ENCODE measurements around the gene TNN.

TNN gene

DNA sequence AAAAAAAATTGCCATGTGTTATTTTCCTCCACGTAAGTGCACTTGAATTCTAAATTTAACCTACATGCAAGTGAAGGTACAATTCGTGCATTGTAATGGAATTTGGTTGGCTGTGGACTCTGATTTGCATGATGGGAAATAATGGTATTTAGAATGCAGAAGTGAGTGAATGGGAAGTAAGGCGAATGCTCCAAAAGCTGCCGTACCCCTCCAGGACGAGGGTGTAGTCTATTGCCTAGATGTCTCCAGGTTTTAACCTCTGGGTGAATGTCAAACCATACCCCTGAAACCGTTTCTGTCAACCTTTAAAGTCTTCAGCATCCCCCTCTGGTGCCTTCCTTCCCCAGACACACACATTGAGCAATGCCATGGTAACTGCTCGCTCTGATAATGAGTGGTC lies 80.4 kb downstream of the TNN start:
- no peak for DNase-seq

DNA sequence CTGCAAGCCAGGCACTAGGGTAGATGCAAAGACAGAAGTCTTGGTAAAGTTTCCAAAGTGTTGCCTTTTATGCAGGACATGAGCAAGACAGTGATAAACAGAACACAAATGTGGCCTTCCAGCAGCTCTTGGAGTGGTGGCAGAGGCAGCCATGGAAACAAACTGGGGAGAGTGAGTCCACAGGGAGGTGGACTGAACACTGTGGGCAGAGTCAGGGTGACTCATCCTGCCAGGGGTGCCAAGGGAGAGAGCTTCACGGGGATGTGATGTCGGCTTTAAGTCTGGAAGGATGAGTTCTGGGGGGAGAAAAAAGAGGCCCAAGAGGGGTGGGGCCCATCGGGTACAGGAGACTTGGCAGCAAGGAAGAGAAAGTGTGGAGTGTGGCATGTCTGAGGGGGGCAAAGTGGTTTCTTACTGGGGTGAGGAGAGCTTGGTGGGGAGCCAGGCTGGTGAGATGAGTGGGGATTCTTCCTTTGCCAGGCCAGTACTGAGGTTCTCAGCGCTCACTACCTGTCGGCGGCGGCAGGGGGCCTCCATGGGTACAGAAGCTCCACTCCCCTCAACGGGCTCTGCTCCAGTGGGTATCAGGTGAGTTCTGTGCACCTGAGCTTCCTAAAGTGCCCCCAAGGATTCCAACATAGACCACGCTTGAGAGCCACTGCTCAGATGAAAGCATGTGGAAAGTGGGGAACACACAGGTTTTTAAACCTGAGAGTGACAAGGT lies 83.1 kb downstream of the TNN start:
- no peak for DNase-seq

DNA sequence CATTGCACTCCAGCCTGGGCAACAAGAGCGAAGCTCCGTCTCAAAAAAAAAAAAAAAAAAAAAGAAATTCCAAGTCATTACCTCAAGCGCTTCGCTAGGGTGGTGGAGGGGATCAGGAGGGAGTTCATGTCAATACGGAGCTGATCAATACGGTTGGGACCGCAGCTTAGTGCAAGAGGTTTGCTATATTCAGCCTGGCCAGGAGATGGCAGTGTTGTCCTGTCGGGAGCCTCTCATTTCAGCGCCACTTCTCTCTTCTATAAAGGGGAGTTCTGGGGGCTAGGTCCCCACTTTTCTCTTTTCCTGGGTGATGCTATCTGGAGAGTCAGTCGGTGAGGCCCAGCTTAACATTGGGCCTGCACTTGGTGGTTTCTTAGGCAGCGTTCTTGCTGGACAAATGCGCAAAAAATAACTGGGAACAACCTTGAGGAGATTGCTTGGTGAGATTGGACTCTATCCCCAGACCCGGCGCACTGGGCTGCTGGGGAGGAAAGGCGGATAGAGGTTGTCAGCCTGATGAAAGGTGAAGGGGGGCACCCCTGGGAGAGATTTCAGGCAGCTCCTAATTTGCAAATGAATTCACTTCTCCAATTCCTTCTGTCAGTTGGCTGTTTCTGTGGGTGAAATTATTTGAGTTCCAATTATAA lies 84.5 kb downstream of the TNN start:
- DNase-seq = peak; percentile 62 to 70

DNA sequence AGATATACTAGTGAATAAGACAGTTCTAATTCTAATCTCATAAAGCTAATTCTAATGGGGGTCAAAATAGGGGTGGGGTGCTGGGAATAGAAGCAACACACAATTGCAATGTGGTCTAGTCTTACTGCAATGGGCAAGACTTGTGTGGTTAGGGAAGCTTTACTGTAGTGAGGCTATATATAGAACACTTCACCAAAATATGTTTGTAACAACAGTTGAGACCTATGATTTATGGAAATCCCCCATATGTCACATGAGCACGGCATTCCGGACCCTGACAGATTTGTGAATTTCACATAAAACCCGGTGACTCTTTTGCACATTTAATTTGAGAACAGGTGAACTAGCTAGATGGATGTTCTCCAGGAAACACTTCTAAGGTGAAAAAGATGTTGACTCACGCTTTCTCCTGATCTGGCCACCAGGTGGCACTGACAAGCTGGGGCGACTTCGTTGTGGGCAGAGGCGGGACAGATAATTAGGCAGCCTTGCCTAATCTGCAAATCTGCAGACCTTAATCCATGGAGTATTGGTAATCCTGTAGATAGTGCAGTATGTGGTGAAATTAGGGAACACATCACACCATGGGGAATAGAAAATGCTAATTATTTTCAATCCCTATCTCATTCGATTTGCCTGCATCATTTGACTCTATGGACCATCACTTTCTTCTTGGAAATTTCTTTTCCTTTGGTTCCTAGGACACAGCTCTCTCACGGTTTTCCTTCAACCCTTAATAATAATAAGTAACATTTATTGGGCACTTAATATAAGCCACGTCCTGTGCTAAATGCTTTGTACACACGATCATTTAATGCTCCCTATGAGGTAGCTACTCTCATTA lies 87.2 kb downstream of the TNN start:
- DNase-seq = peak; percentile 68 to 73

DNA sequence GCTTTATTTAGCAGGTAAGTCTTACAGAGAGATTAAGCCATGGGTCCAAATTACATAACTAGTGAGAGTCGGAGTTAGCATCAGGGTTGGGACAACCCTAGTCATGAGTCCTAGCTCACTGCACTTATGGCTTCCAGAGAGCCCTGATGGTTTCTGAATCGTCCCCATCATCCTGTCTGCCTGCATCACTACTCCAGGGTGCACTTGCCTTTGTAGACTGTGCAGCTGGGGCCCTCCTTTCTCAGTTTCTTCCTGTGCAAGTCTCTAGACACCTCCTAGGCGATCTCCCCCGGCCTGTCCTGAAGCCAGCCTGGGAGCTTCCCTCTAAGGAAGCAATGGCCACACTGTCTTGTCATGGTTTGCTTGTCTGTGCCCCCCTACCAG lies 87.8 kb downstream of the TNN start:
- DNase-seq = no peak

DNA sequence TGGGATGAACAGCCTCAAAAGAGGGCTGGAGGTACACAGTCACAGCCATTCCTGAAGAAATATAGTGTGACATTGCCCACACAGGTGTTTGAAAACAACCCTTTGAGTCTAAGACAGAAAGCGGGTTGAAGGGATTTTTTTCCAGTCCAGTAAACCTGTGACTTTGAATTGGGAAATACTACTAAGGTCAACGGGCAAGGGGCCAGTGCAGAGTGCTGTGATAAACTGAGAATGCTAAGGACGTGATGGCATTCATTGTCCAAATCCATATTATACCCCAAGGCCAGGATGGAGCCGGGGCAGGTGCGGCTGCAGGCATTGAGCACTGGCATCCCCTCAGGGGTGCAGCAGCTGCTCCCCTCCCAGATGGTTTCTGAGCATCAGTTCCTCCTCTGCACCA lies 88.3 kb downstream of the TNN start:
- no peak for DNase-seq

DNA sequence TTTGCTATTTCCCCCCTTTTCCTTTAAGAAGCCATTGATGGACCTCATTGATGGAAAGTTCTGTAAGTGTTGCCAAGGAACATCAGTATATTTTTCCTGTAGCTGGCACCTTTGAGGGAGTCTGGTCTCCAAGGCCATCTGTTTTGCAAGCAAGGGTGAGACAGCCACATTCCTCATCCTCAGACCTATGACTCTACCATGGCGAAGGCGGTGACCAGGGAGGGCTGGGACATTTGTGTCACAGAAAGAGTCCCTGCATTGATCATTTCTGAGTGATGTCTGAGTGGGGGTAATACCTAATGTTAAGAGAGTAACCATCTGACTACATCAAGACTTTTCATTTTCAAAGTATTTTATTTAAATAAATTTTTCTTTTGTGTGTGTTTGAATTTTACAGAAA lies 89.6 kb downstream of the TNN start:
- DNase-seq = no peak

DNA sequence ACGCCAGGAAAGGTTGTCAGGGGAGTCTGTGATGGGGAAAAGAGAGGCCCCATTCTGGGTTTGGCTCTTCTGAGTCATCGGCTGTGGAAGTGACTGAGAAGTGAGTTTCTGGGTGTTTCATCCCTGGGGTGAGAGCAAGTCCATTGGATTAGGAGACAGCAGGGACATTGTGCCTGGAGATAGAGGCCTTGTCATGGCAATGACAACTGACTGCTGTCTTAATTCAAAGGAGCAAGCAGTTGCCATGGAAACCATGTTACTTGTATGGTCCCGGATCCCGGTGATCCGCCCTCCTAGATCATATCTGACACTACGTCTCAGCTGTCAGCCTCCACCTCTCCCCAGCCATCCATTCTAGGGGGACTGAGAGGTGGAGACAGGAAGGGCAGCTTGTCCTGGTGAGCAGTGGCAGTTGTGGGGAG lies 90.5 kb downstream of the TNN start:
- DNase-seq = no peak

DNA sequence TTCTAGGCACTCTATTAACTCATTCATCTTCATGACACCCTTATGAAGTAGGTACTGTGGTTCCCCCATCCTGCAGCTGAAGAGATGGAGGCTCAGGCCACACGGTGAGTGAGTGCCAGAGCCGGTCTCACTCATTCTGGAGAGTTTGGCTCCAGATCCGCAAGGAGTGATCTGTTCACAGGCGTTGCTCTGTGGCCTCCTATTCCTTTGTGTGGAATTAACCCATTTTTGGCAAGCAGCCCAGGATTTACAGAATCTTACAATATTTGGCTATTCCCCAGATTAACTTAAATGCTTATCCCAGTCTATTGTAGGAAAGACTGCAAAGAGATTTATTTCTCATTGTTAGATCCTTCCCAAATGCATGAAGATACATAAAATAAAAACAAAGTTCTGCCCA lies 95.3 kb downstream of the TNN start:
- DNase-seq = no peak

DNA sequence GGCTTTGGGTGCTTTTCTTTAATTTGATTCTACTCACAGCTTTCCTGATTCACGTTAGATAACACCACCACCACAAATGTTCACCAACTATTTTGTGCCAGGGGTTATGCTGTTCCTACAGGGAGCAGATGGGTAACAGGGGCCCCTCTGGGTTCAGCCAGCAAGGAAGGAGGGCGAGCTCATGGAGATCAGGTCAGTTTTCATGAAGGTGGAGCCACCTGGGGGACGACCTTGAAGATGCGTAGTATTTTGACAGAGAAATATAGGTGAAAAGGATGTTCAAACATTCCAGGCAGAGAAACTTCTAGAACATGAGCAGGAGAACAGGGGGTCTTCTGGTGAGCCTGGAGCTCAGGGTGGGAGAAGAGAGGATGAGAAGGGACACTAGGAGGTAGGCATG lies 96.1 kb downstream of the TNN start:
- DNase-seq = no peak

DNA sequence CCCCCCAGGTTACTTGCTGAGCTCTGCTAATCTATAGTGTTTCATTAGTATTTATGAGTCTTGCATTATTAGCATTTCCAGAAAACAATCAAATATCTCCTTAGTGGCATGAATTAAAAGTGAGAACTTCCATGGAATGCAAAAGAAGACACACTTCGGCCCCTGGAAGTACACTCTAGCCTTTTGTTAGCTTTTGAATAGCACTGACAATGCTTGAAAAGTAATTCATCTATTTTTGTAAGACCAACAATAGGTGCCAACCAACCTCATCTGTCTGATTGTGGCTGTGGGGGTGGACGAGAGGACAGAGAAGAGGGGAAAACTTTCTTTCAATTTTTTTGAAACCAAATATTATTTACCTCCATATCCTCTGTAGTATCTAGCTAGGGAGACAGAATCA lies 97.1 kb downstream of the TNN start:
- no peak for DNase-seq

DNA sequence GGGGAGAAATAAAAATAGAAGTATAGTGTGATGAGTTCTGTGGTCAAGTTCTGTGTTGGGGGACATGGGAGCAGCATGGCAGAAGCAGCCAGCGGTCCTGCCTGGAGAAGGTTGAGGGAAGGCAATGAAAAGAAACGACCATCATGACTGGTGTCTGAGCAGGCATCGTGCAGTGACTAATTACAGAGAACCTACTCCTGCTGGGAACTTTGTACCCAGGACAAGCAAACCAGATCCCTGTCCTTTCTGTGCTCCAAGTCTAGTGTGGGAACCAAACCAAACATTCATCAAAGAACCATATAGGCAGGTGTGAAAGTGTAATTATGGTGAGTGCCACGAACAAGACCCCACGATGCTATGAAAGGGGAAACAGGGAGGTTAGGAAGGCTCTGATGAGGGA lies 99.1 kb downstream of the TNN start:
- no peak for DNase-seq

DNA sequence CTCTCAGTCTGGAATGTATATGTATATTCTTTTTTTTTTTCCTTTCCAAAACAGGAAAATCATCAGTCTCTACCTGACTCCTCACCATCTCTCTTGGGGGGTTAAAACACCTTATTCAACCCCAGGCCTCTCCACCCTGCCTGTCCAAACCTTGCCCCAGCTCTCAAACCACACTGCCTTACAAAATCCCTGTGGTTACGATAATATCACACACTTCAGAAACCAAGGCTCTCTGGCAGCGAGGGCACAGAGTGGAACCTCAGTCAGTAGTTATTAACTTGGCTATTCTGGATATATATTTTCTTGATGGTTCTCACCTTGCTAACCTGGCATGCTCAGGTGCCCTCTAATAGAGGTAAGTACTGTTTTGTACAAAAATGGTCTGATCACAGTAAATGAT lies 100.2 kb downstream of the TNN start:
- DNase-seq = no peak

DNA sequence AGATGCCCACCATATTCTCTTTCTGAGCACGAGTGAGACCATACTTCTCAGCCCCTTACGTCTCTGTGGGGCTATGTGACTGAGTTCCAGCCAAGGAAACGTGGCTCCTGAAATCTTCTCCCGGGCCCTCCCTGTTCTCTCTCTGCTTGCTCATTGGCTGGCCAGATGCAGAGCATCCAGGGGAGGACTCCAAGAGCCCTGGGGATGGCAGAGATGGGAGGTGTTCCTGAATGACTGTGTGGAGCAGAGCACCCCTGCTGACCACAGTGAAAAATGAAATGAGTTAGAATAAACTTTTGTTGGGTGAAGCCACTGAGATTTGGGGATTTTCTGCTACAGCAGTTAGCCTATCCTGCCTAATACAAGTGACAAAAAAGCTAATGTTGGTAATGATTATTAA lies 101.1 kb downstream of the TNN start:
- DNase-seq = no peak

DNA sequence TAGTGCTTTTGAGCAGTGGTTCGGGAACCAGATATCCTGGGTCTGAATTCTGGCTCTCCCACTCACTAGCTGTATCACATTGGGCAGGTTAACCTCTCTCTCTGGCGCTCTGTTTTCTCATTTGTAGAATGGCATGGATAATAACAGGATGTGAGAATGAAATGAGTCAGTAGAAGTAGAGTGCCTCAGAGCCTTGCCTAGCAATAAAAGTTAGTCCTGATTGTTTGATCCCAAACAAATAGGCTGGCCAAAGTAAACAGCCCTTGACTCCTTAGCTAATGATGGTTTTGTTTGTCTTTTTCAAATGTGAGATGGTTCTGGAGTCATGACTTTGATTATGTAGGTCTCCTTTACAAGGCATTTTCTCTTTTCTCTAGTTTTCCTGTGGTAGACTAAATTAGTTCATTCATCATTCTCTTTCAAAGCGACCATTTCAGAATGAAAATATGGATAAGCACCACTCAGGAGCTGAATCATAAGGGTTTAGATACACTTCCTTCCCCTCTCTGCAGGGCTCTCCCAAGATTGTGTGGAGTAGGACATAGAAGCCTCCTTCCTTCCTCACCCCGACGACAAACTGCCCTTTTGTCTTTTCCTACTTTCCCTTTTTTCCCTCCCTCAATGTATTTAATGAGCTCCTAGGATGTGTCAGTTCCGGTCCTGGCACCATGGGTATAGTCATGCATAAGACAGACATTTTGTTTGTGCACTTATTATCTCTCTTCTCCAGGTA lies 101.8 kb downstream of the TNN start:
- no peak for DNase-seq

DNA sequence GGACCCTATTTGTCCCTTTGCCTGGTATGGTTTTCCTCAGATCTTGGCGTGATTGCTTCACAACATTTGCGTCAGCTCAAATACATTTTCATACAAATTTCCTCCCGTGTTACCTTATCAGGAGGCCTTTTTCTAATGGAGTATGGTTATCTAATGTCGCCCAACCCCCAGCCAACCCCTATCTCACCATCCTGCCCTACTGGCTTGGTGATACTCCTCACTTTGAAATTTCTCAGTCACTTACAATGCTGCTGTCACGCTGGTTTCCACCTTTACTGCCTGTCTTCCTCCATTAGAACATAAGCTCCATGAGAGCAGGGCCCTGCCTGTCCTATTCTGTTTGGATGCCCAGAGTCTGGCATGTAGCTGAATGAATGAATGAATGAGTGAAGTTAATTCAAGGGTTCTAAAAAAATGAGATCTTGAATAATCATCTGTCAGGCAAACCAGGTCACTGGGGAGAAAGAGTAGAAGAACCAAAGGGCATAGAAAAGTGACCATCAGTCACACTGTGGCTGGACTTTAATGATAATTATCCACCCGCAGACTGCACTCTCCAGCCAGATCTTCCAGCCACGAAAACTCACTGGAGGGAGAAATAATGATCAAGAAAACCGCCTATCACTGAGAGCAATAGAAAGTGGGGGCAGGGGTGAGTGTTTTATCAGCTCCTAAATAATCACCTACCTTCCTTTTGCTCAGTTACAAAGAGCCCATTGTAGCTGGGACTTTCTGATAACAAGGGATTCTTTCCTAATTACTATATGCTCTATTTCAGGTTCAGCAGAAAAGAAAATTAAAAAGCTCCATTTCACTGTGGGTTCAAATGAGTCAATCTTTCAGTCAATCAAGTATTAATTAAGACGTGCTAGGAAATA lies 103.6 kb downstream of the TNN start:
- DNase-seq = no peak

DNA sequence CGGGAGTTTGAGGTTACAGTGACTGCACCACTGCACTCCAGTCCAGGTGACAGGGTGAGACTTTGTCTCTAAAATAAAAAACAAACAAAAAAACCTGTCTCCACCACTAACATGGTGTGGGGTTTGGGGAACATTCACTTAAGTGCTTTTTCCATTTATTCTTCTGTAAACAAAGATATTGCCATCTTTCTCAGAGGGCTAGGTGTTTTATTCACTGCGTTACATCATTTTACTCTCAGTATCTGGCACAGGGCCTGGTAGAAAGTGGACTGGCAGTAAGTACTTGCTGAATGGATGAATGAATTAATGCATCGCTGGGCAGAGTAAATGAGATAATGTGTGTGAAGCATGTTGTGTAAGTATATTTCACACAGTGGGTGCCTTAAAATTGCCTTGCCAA lies 104.9 kb downstream of the TNN start:
- DNase-seq = no peak

DNA sequence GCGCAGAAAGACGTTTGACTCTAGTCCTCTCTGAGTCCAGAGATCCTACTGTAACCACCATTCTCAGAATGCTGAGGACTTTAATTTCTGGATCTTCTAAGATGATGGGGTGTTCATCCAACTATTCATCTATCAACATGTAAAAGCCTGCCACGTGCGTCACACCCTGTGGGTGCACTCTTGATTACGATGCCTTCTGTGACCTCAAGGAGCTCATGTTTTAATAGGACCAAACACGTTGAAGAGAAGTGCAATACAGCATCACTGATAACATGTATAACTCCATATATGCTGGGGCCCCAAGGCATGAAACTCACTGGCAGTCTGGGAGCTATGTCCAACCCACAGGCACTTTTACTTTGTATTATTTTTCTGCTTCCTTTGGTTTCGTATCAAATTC lies 105.9 kb downstream of the TNN start:
- DNase-seq = no peak

DNA sequence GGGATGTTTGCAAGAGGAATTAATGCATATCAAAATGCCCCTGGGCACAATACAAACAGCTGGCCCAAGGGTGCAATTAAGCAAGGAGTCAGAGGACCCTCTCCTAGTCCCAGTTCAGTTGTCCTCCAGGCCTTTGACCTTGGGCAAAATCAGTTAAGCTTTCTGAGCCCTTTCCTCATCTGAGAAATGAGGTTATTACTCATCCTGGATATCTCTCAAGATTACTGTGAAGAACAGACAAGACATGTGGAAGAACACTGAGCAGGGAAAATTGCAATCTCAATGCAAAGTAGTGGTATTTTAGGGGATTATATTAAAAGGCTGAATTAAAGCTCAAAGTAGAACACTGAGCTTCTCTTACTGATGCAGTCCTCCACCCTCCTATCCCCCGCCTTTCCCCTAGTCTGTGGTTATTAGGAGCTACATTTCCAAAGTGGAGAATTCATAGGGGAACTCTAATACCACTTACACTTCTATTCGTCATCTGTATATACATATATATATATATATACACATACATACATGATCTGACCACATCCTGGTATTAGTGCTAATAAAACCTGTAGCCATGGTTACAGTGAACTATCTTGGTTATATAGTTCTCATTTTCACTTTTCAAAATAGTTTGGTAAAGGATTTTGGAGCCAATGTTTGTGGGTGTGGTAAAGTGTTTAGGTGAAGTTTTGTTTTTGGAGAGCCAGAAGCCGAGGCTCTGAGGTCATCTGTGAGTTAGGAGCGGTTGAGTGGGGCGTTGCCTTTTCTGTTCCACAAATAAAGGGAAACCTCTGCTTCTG lies 106.9 kb downstream of the TNN start:
- no peak for DNase-seq

DNA sequence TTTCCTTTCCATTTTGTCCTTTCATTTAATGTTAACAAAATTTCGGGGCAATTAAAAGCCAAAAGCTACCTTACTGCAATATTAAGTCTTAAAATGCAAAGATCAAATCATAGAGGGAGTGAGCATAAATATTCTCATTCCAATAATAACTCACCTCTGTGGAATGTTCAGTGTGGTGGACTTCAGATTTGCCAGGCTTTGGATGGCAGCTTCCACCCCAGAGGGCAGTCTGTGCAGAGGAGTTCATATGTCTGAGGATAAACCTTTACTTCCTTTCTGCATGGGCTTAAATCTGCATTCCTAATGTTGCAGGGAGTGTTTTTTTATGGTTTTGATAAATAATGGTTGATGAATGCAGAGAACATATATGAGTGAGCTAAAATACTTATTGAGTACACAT lies 108.6 kb downstream of the TNN start:
- DNase-seq = no peak

DNA sequence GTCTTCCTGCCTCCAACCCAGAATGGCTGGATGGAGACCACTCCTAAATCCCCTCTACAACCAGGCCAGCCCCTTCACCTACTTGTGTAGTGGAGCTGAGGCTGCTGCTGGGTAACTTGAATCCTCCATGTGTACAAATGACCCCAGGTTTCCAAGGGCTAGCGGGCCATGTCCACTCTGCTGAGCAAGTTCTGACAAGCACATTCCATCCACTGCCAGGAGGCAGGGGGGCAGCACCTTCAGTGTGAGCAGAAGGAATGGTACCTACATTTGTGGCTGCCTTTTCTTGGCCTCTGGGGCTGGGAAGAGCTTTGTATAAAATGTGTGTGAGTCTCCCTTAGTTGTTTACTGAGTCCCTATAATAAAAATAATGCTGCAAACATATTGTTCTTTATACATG lies 110.4 kb downstream of the TNN start:
- no peak for DNase-seq

DNA sequence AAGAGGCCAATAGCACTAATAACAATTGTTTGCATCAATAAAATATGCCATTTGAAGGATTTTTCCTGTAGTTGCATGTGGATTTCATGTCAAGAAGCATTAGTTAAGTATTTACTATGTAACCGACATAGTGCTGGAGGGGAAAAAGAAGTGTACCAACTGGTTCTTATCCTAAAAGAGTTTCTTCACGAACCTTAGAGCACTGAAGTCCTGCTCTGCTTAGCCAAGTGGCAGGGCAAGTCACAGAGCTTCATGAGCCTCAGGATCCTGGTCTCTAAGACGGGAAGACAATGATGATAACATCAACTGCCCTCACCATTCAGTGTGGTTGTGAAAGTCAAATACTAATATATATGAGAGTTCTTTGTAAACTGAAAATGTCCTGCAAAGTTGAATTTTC lies 110.8 kb downstream of the TNN start:
- DNase-seq = no peak
